AG04449 (cell line): ENCODE measurements around the gene OSBP2.

Experiments used
- CTCF ChIA-PET: fragments of 350-600 bp; formaldehyde crosslinking; extraction: SDS; loops from one replicate; lab custom pipeline; 2021; ENCODE audit warnings: antibody characterized with exemption; lab: Yijun Ruan, JAX
- POLR2A ChIA-PET: fragments of 400-600, 350-600 bp; formaldehyde crosslinking; extraction: SDS; loops from one replicate; lab custom pipeline; 2020; ENCODE audit warnings: antibody characterized with exemption, inconsistent platforms; lab: Yijun Ruan, JAX
- DNase-seq: peaks from one replicate; pipeline ENCODE4 v3.0.0-alpha.2; 2010; ENCODE audit warnings: low read depth, low spot score
- H3K4me3 ChIP-seq: 2 replicates; pipeline ENCODE4 v1.5.1; 2011; ENCODE audit warnings: low read depth, mild to moderate bottlenecking, control low read depth, low read length
- CTCF ChIP-seq: IDR thresholded peaks from one replicate; pipeline ENCODE4 v1.5.1; 2011; ENCODE audit warnings: mild to moderate bottlenecking, moderate library complexity, low read length, control low read depth, inconsistent platforms; ENCODE audit not compliant: insufficient read depth; ENCODE audit errors: missing control alignments

Gene OSBP2

GRCh38 chr22:30809086-30809485 lies 114.4 kb downstream of the OSBP2 start:
- ChIA-PET CTCF (no interaction called here), POLR2A (no interaction called here)
- no peak for DNase-seq
- TF ChIP-seq CTCF: no peak
- no peak overlapping the region for H3K4me3 ChIP-seq

- CTCF ChIA-PET: interaction anchor here (1.0 kb wide), 1 partner anchor 110 kb away, joined by 4 read pairs; no protein-coding TSS in a partner anchor
- H3K4me3 ChIP-seq: no peak overlapping the region
- no peak for TF ChIP-seq CTCF
- DNase-seq: no peak
- POLR2A ChIA-PET: no interaction called here
Observed at GRCh38 chr22:30810105-30810504, 115.4 kb downstream of the OSBP2 start.

GRCh38 chr22:30813936-30814335 lies 119.3 kb downstream of the OSBP2 start:
- H3K4me3 ChIP-seq: no peak overlapping the region
- ChIA-PET POLR2A (interaction anchor here (0.8 kb wide), 1 partner anchor 11 kb away, joined by 3 read pairs; no protein-coding TSS in a partner anchor), CTCF (interaction anchor here (0.9 to 1.8 kb wide), 3 partner anchors 10 to 107 kb away, joined by 3 to 6 read pairs (median 4); no protein-coding TSS in a partner anchor)
- no peak for DNase-seq
- TF ChIP-seq CTCF: no peak

- CTCF ChIA-PET: no interaction called here
- no peak overlapping the region for H3K4me3 ChIP-seq
- no peak for DNase-seq
- TF ChIP-seq CTCF: no peak
- POLR2A ChIA-PET: no interaction called here
Observed at GRCh38 chr22:30816413-30816812, 121.7 kb downstream of the OSBP2 start.

GRCh38 chr22:30821381-30821780 lies 126.7 kb downstream of the OSBP2 start:
- DNase-seq: no peak
- H3K4me3 ChIP-seq: no peak overlapping the region
- CTCF ChIA-PET: interaction anchor here (0.8 to 1.3 kb wide), 3 partner anchors 17 to 69 kb away, joined by 3 read pairs; no protein-coding TSS in a partner anchor
- no peak for TF ChIP-seq CTCF
- POLR2A ChIA-PET: no interaction called here

GRCh38 chr22:30821863-30822215 lies 127.2 kb downstream of the OSBP2 start:
- CTCF ChIA-PET: interaction anchor here (0.8 to 1.3 kb wide), 3 partner anchors 18 to 69 kb away, joined by 3 read pairs; no protein-coding TSS in a partner anchor
- no peak for DNase-seq
- H3K4me3 ChIP-seq: peak overlapping the region; percentile 43
- POLR2A ChIA-PET: no interaction called here
- TF ChIP-seq CTCF: no peak
